ENCODE measurements around the gene KRT76.

- TF ChIP-seq POLR2A (IDR thresholded peaks at IDR 0.05; ENCODE audit: borderline replicate concordance, extremely low read depth, insufficient read depth, insufficient read length) (no peak), POLR2AphosphoS5 (IDR thresholded peaks at IDR 0.05; ENCODE audit: low read depth, low read length) (no peak), RAD21 (IDR thresholded peaks at IDR 0.05; ENCODE audit: low read depth) (no peak), ELF1 (IDR thresholded peaks at IDR 0.05; ENCODE audit: borderline replicate concordance, low read depth) (no peak), EZH2phosphoT487 (IDR thresholded peaks at IDR 0.05; ENCODE audit: borderline replicate concordance) (no peak), ATF3 (IDR thresholded peaks at IDR 0.05) (no peak), CTCF (IDR thresholded peaks at IDR 0.05 in 2 of 3, conservative IDR thresholded peaks at IDR 0.05 in 1 of 3; ENCODE audit: borderline replicate concordance in 1 of 3, insufficient read depth in 1 of 3, low read depth in 2 of 3, low read length in 2 of 3) (no peak), SP1 (IDR thresholded peaks at IDR 0.05; ENCODE audit: low read depth) (no peak), EZH2 (IDR thresholded peaks at IDR 0.05) (no peak), TCF7L2 (IDR thresholded peaks at IDR 0.05; ENCODE audit: borderline replicate concordance, extremely low read depth, insufficient read depth, insufficient read length) (no peak), CEBPB (IDR thresholded peaks at IDR 0.05; ENCODE audit: low read depth) (no peak), CBX3 (IDR thresholded peaks at IDR 0.05; ENCODE audit: low read depth) (no peak), FOSL1 (IDR thresholded peaks at IDR 0.05; ENCODE audit: low read depth) (no peak)
Measured at GRCh38 chr12:52720365-52720886, 56.7 kb downstream of the KRT76 start.
